Endothelial cell of umbilical vein (primary cell): ENCODE results near the gene XRCC6. TPM values are rescaled to one million over a fixed set of nuclear protein-coding genes. Genes with fewer than 3 reads are reported as not detected.

ENCODE experiments used
- BruUV-seq: library from RNA; stranded (reverse); fragments of 400-500 nt; replicated peaks from 2 replicates; lab custom pipeline; 2021; lab: Mats Ljungman, UMichigan
- CTCF ChIA-PET: fragments of 300-600, 350-600 bp; sonication (Branson Sonifier 250); formaldehyde crosslinking; loops from one replicate; lab custom pipeline; 2021; ENCODE audit warnings: antibody characterized with exemption, inconsistent platforms; lab: Charles Lee
- POLR2A ChIA-PET: fragments of 300-600, 350-600 bp; sonication (Branson Sonifier 250); formaldehyde crosslinking; loops from one replicate; lab custom pipeline; 2021; ENCODE audit warnings: antibody characterized with exemption, inconsistent platforms; lab: Charles Lee
- DNase-seq: peaks from one replicate; pipeline ENCODE4 v3.0.0-alpha.2; 2011; ENCODE audit warnings: low read depth, low spot score
- FAIRE-seq: peaks from 2 replicates; lab custom pipeline; 2011; peaks lifted over from hg19 to GRCh38; lab: Jason Lieb, UNC
- H2AFZ ChIP-seq: 2 replicates; pipeline ENCODE4 v1.6.0; 2012; ENCODE audit warnings: low read depth, low read length, control low read depth, inconsistent platforms
- H3K27ac ChIP-seq: 2 replicates; pipeline ENCODE4 v1.5.1; 2011; ENCODE audit warnings: low read depth, mild to moderate bottlenecking, control low read depth, low read length, moderate library complexity; ENCODE audit not compliant: insufficient read depth
- H3K27me3 ChIP-seq, 2 experiments: 2 replicates each; pipeline versions ENCODE4 v1.6.0 to v1.6.1; 2011; ENCODE audit warnings: low read length in 2 of 2, mixed read lengths in 1 of 2; ENCODE audit not compliant: control insufficient read depth in 2 of 2, insufficient read depth in 2 of 2
- H3K36me3 ChIP-seq, 2 experiments: 2 replicates in 1 of 2; 3 replicates in 1 of 2; pipeline ENCODE4 v1.5.1; 2011; ENCODE audit warnings: low read length in 2 of 2, mild to moderate bottlenecking in 1 of 2, moderate library complexity in 1 of 2; ENCODE audit not compliant: control insufficient read depth in 2 of 2, insufficient read depth in 2 of 2; ENCODE audit errors: extremely low read depth in 1 of 2
- H3K4me1 ChIP-seq: 3 replicates; pipeline ENCODE4 v1.5.1; 2011; ENCODE audit warnings: mild to moderate bottlenecking, low read length; ENCODE audit not compliant: control insufficient read depth, insufficient read depth; ENCODE audit errors: extremely low read depth
- H3K4me2 ChIP-seq: 2 replicates; pipeline ENCODE4 v1.6.1; 2011; ENCODE audit warnings: low read length, control low read depth, mixed read lengths; ENCODE audit not compliant: insufficient read depth
- H3K4me3 ChIP-seq, 3 experiments: fragments of 200-600 bp in 1 of 3; sonication (generic), shearing (Covaris generic) in 1 of 3; replicated peaks in 1 of 3; 2 replicates each; pipeline ENCODE4 v1.5.1; 2011 to 2016; ENCODE audit warnings: control low read depth in 3 of 3, low read length in 3 of 3, mild to moderate bottlenecking in 2 of 3, inconsistent platforms in 1 of 3, low read depth in 1 of 3, moderate library complexity in 1 of 3; ENCODE audit not compliant: insufficient read depth in 1 of 3
- H3K79me2 ChIP-seq: 2 replicates; pipeline ENCODE4 v1.6.0; 2012; ENCODE audit warnings: low read length, inconsistent platforms; ENCODE audit not compliant: control insufficient read depth, insufficient read depth
- H3K9ac ChIP-seq: replicated peaks from 2 replicates; pipeline ENCODE3; 2011; ENCODE audit warnings: low read length, control low read depth; ENCODE audit not compliant: insufficient read depth; ENCODE audit errors: extremely low read depth
- H3K9me1 ChIP-seq: replicated peaks from 3 replicates; pipeline ENCODE4 v1.6.0; 2011; ENCODE audit warnings: mild to moderate bottlenecking, low read length; ENCODE audit not compliant: control insufficient read depth, insufficient read depth; ENCODE audit errors: extremely low read depth
- H3K9me3 ChIP-seq: replicated peaks from 2 replicates; pipeline ENCODE4 v1.5.1; 2012; ENCODE audit warnings: low read length, inconsistent platforms; ENCODE audit not compliant: control insufficient read depth, insufficient read depth
- H4K20me1 ChIP-seq: replicated peaks from 2 replicates; pipeline ENCODE3; 2011; ENCODE audit warnings: mild to moderate bottlenecking, low read length; ENCODE audit not compliant: control insufficient read depth, insufficient read depth; ENCODE audit errors: extremely low read depth
- EZH2 ChIP-seq: IDR thresholded peaks from 2 replicates; pipeline ENCODE4 v1.6.1; 2012; ENCODE audit warnings: borderline replicate concordance, low read depth, mild to moderate bottlenecking, moderate library complexity, low read length, inconsistent platforms; ENCODE audit not compliant: severe bottlenecking
- FOS ChIP-seq: IDR thresholded peaks from 2 replicates; pipeline ENCODE4 v1.6.1; 2011; ENCODE audit warnings: mild to moderate bottlenecking, low read length, moderate library complexity, borderline replicate concordance; ENCODE audit not compliant: insufficient read depth
- GATA2 ChIP-seq: IDR thresholded peaks from 2 replicates; pipeline ENCODE4 v1.7.0; 2011; ENCODE audit warnings: low read depth, mild to moderate bottlenecking, moderate library complexity, mixed read lengths, low read length; ENCODE audit not compliant: insufficient read length, insufficient read depth
- JUN ChIP-seq: IDR thresholded peaks from 2 replicates; pipeline ENCODE4 v1.6.1; 2011; ENCODE audit warnings: borderline replicate concordance, low read depth; ENCODE audit not compliant: insufficient read length, insufficient read depth
- MYC ChIP-seq: IDR thresholded peaks from one replicate; pipeline ENCODE4 v1.6.1; 2011; ENCODE audit warnings: mild to moderate bottlenecking, low read depth, low read length
- POLR2A ChIP-seq: IDR thresholded peaks from 2 replicates; pipeline ENCODE4 v1.6.1; 2012; ENCODE audit warnings: low read depth, mild to moderate bottlenecking, control low read depth, low read length
- POLR2AphosphoS5 ChIP-seq: IDR thresholded peaks from 2 replicates; pipeline ENCODE4 v1.6.1; 2012; ENCODE audit warnings: low read depth, mild to moderate bottlenecking, control low read depth, low read length, moderate library complexity; ENCODE audit not compliant: insufficient read depth
- dilution Hi-C: fragments of 300-500 bp; cut with MboI; formaldehyde crosslinking; loops from one replicate; pipeline ENCODE4 v1.15.0; 2019; ENCODE audit warnings: low sequenced_read_pairs; ENCODE audit not compliant: extremely low pct_ligation_motif_present
- intact Hi-C: fragments of 100-400 bp; cut with micrococcal nuclease; formaldehyde crosslinking; loops from one replicate; pipeline ENCODE4 v1.10.0; 2022
- polyA plus RNA-seq, 4 experiments: library from polyadenylated mRNA; depleted of rRNA in 3 of 4; stranded (reverse) in 3 of 4; unstranded in 1 of 4; fragments of >200 nt; gene quantifications; 2 replicates each; pipeline versions ENCODE4 v1.2.1 to v1.2.3, GENCODE V29; 2011 to 2012; ENCODE audit warnings: missing spikeins in 1 of 4
- total RNA-seq: library from RNA; stranded (reverse); gene quantifications from 2 replicates; pipeline ENCODE4 v1.2.3, GENCODE V29; 2021
- TF ChIP-seq, protein P1 (sequence below): IDR thresholded peaks from 2 replicates; pipeline ENCODE4 v1.6.1; 2011; ENCODE audit not compliant: insufficient read depth, insufficient read length
- TF ChIP-seq, protein P2 (sequence below), 2 donors: IDR thresholded peaks; 1 replicate in 1 of 2; 2 replicates in 1 of 2; pipeline ENCODE4 v1.5.1; 2011; ENCODE audit warnings: low read length in 2 of 2, mild to moderate bottlenecking in 2 of 2, moderate library complexity in 2 of 2, control low read depth in 1 of 2, inconsistent platforms in 1 of 2, low read depth in 1 of 2; ENCODE audit not compliant: insufficient read depth in 1 of 2; ENCODE audit errors: extremely low read depth in 1 of 2

The XRCC6 gene
- total and polyA plus RNA-seq, 2 donors (not counting 3 experiments of a cell fraction or from before 2014, with no cell fraction given) = 117 to 309 TPM

DNA sequence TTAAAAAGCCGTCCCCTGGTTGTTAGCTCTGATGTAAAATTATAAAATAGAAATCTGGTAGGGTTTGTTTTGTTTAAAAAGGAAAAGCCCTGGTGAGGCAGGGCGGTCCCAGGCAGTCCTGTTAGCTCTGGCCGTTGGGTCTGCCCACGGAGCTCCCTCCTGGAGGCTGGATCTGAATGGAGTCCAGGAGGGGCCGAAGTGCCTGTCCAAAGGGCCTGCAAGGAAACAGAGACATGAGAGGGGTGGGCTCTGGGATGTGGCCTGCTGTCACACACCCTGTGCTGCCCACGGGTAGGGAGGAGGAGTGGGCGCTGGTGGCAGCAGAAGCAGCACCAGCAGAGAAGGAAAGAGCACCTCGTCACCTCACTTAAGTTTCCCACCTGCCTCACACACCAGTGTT is 20.1 kb upstream of the XRCC6 start:
- Histone ChIP-seq H3K9ac (no peak overlapping the region), H3K27me3 (no peaks in the 10 kb centered on the region), H3K79me2 (no peaks in the 10 kb centered on the region), H3K9me3 (no peaks in the 10 kb centered on the region), H3K9me1 (no peaks in the 10 kb centered on the region), H3K36me3 (peaks cover 7 to 22% of the 10 kb centered on the region in 2 experiments), H2AFZ (no peak overlapping the region), H3K4me1 (peaks cover 15% of the 10 kb centered on the region), H4K20me1 (no peaks in the 10 kb centered on the region), H3K27ac (no peak overlapping the region), H3K4me3 (no peak overlapping the region), H3K4me2 (no peak overlapping the region)
- CTCF ChIA-PET = interaction anchor here (1.7 kb wide), 1 partner anchor 57 kb away, joined by 5 read pairs; the partner anchor contains the start of gene POLR3H
- POLR2A ChIA-PET = no interaction called here
- dilution Hi-C loops (no loop called here), intact Hi-C loops (no loop called here)
- DNase-seq = no peak
- no peak for FAIRE-seq
- BruUV-seq = no TSS peak
- TF ChIP-seq POLR2A = no peak
- no peak for TF ChIP-seq EZH2
- TF ChIP-seq, protein P1, sequence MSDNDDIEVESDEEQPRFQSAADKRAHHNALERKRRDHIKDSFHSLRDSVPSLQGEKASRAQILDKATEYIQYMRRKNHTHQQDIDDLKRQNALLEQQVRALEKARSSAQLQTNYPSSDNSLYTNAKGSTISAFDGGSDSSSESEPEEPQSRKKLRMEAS = no peak
- no peak for TF ChIP-seq MYC
- TF ChIP-seq JUN = no peak
- TF ChIP-seq, protein P2, sequence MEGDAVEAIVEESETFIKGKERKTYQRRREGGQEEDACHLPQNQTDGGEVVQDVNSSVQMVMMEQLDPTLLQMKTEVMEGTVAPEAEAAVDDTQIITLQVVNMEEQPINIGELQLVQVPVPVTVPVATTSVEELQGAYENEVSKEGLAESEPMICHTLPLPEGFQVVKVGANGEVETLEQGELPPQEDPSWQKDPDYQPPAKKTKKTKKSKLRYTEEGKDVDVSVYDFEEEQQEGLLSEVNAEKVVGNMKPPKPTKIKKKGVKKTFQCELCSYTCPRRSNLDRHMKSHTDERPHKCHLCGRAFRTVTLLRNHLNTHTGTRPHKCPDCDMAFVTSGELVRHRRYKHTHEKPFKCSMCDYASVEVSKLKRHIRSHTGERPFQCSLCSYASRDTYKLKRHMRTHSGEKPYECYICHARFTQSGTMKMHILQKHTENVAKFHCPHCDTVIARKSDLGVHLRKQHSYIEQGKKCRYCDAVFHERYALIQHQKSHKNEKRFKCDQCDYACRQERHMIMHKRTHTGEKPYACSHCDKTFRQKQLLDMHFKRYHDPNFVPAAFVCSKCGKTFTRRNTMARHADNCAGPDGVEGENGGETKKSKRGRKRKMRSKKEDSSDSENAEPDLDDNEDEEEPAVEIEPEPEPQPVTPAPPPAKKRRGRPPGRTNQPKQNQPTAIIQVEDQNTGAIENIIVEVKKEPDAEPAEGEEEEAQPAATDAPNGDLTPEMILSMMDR (IDR thresholded peaks at IDR 0.05; ENCODE audit: extremely low read depth in 1 of 2, insufficient read depth in 1 of 2, low read depth in 1 of 2, low read length in 2 of 2) = no peak
- no peak for TF ChIP-seq FOS
- TF ChIP-seq POLR2AphosphoS5 = no peak
- TF ChIP-seq GATA2 = no peak
